ENCODE data around the gene L3MBTL4.

- no peak for TF ChIP-seq CTCF (conservative IDR thresholded peaks at IDR 0.05; ENCODE audit: low read length)
- TF ChIP-seq EZH2phosphoT487 (IDR thresholded peaks at IDR 0.05; ENCODE audit: borderline replicate concordance, low read depth, low read length): no peak
Measured at GRCh38 chr18:6031002-6031401, 383.7 kb downstream of the L3MBTL4 start.
